DMS 273 treated with DMSO at 0.1 percent for 48 hours (cell line): Measurements from ENCODE around the gene ZNRF1.

Experiments used
- DNase-seq: peaks from one replicate; lab custom pipeline; 2025; lab: John Stamatoyannopoulos, UW

ZNRF1 gene

GRCh38 chr16:75061669-75062068 is 62.8 kb downstream of the ZNRF1 start:
- DNase-seq: no peak

DNA sequence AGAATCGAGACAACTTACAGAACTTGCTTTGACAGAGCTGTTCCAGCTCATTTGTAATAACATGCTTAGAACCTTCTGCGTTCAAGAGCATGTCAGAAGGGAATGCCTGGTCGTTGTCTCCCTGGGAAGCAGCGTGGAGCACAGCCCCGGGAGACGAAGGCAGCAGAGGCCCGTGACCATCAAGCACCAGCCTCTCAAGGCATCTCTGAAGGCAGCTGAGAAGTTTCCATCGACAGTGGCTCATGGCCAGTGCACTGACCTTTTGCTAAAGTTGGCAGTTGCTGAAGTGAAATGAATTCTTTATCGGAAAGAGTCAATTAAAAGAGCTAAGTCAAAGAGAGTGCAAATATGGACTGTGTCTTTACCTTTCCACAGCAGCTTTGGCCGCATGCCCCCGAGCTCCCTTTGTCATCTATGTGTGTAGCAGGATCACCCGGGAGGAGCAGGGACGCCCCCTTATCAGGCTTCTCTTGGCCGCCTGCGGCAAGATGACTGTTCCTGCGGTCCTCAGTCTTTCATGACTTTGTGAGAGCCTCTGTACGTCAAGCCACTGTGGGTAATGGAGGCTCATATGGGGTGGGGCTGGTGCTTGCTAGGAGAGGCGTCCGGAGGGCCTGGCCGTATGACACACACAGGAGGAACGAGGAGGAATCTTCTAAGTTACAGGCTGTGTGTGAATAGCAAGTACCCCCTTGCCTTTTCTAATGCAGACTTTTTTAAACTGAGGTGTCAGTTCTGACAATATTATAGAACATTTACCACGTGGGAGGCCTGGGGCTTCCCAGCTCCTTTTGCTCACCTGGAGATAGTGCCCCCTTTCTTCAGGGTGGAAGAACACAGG is 63.5 kb downstream of the ZNRF1 start:
- no peak for DNase-seq

- no peak for DNase-seq
These were observed 64.1 kb downstream of the ZNRF1 start for GRCh38 chr16:75062976-75063346.

- no peak for DNase-seq
These were observed 64.8 kb downstream of the ZNRF1 start for GRCh38 chr16:75063549-75064088.

DNA sequence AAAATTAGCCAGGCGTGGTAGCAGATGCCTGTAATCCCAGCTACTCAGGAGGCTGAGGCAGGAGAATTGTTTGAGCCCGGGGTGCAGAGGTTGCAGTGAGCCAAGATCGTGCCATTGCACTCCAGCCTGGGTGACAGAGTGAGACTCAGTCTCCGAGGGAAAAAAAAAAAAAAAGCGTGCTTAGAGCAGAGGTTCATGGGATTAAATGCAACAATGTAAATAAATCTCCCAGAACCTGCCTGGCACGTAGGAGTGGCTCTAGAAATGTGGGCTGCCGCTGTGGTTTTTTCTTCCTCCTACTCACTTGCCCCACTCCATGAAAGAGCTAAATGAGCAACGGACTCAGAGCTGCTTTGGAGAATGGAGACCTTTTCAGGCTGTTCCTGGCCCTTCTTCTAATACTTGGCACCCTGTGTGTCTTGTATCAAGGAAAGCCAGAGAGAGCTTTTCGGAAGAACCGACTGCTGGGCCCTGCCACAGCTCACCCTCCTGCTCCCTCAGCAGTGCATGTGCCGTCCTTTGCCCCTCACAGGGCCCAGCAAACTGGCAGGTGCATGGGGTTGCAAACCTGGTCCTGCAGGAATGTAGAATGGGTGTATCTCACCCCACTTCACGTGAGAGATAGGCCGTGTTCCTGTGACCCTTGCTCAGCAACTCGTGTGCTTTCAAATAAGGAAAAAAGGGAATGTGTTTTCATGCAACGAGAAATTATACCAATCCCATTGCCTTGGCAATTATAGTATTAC is 65.8 kb downstream of the ZNRF1 start:
- no peak for DNase-seq

DNA sequence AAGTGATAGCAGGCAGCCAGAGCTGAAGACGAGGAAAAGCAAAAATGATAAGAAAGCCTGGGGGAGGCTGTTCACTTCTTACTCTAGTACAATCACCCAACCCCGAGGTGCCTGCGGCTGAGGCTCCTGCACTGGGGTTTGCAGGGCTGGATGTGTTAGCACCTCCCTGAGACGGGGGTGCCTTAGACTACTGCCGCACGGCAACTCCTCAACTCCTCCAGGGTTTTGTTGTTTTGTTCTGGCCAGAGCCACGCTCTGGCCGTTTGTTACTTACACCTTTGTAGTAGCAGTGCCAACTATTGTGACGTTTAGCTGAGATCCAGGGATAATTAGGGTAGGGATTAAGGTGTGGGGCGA is 66.3 kb downstream of the ZNRF1 start:
- no peak for DNase-seq

GRCh38 chr16:75065521-75066149 is 66.8 kb downstream of the ZNRF1 start:
- DNase-seq: no peak

DNA sequence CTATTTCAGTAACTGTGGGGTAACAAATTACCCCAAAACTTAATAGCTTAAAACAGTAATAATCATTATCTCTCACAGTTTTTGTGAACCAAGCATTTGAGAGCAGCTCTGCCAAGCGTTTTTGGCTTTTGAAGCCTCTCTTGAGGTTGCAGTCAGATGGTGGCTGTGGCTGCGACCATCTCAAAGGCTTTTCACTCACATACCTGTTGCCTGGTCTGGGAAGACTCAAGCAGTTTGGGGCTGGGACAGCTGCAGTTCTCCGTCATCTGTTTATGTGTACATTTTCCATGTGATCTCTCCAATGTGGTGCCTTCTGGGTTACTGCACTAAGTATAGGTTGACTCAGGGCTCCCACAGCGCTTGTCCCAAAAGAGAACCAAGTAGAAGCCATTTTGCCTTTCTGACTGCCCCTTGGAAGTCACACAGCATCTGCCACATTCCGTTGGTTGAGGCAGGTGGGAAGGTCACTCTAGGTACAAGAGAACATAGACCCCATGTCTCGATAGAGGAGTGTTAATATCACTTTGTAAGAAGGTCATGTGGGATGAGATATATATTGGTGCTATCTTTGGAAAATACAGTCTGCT is 68.1 kb downstream of the ZNRF1 start:
- DNase-seq: no peak

DNA sequence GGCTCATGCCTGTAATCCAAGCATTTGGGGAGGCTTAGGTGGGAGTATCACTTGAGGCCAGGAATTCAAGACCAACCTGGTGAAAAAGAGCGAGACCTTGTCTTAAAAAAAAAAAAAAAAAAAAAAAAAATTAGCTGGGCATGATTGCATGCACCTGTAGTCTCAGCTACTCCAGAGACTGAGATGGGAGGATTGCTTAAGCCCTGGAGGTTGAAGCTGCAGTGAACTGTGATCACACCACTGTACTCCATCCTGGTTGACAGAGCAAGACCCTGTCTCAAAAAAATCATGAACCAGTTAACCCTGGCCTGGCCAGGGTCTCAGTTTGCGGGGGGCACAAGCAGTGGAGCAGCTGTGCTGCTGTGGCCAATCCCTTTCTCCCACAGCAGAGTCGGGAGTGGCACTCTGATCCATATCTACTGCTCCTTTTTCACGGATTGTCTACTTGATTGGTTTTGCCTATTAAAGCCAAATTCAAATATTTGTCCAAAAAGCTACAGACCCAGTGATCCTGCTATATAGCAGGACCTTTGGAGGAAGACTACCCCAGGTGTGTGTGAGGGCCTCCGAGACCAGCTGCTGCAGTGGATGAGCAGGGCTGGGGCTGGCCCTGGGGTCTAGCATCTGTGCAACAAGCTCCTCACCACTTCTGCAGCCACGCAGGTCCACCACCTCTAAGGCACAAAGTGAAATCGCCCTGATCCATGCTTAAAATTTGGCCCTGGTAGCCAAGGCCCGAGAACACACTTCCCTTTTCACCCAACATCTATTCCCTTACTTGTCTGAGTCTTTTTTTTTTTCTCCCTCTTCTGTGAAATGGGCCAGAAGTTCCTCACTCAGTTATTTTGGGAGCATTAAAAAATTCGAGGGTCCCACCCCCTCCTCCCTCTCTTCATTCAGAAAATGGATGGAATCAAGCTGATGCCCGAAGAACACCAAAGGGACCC is 69.5 kb downstream of the ZNRF1 start:
- DNase-seq: no peak

- peak; percentile 49 for DNase-seq
These were observed 71.4 kb downstream of the ZNRF1 start for GRCh38 chr16:75070012-75070841.

- DNase-seq: no peak
These were observed 72.8 kb downstream of the ZNRF1 start for GRCh38 chr16:75071621-75072020.

GRCh38 chr16:75072239-75072947 is 73.6 kb downstream of the ZNRF1 start:
- no peak for DNase-seq

- no peak for DNase-seq
These were observed 74.9 kb downstream of the ZNRF1 start for GRCh38 chr16:75073545-75074303.

DNA sequence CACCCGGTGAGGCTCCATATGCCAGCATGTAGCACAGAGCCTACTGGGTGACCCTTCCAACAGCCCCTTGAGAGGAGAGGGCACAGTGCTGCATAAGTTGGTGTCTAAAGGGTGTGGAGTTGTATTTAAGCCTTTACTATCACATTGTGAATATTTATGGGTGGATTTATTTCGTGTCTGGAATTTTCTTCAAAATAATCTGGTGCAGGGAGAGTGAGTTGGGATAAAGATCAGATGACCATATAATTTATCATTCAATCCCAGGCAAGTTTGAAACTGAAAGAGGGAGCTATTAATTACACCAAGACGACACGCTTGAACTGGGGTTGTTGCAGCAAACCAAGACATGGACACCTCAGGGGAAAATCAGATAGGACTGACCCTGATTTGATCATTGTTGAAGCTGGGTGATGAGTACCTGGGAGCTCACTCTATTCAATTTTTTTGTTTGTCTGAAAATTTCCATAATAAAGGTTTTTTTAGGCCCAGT is 75.5 kb downstream of the ZNRF1 start:
- DNase-seq: no peak

GRCh38 chr16:75074920-75075687 is 76.3 kb downstream of the ZNRF1 start:
- no peak for DNase-seq

DNA sequence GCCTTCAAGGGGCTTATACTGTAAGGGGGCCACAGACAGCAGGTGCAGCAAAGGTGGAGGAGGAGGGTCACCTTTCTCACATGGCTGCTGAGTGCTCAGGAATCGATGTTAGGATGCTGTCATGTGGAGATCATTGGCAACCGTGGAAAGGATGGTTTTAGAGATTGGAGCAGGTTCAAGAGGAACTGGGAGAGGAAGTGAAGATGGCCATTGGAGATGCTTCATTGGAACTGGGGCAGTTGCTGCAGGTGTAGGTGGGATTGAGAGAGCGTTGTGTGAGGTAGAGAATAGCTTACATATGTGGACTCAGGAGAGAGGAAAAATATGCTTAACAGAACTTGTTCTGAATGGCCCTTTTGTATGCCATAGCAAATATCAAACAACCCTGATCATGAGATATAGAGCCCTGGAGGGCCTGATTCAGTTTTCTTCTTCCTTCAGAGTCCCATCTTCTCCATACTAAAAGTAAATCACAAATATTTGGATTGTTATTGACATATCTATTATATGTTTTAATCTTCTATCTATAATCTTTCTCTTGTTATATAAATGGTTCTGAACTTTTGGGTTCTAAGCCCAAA is 77.0 kb downstream of the ZNRF1 start:
- no peak for DNase-seq

DNA sequence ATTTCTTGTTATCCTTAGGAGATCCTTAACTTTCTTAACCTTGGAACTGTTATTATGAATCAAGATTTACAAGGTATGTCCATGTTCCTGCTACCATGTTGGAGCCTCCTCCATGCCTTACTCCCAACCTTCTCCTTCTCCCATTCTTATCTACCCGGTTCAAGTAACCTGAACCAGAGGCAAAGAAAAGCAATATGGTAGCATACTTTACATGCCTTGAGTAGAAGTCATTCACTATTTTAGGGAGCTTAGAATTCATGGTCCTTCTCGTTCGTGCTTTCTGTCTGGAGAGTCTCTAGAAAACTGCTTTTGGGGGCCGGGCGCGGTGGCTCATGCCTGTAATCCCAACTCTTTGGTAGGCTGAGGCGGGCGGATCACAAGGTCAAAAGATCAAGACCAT is 80.1 kb downstream of the ZNRF1 start:
- DNase-seq: no peak
